ENCODE data around the gene KCMF1.
A peak's percentile ranks its signal among the peaks of the same experiment; 100 is the strongest.

KCMF1 gene

GRCh38 chr2:84931384-84931821 lies 39.6 kb upstream of the KCMF1 start:
- no peak for DNase-seq (ENCODE audit: low read depth)
- H3K4me3 ChIP-seq (ENCODE audit: low read length), result no peak overlapping the region
- TF ChIP-seq CTCF (IDR thresholded peaks at IDR 0.05; ENCODE audit: insufficient read depth, low read depth, low read length, missing control alignments), result no peak

- no peak for TF ChIP-seq CTCF (IDR thresholded peaks at IDR 0.05; ENCODE audit: insufficient read depth, low read depth, low read length, missing control alignments)
- no peak for DNase-seq (ENCODE audit: low read depth)
- no peak overlapping the region for H3K4me3 ChIP-seq (ENCODE audit: low read length)
Measured at GRCh38 chr2:84938194-84938879, 32.6 kb upstream of the KCMF1 start.

- no peak overlapping the region for H3K4me3 ChIP-seq (ENCODE audit: low read length)
- peak; percentile 39 for DNase-seq (ENCODE audit: low read depth)
Measured at GRCh38 chr2:84939426-84940087, 31.4 kb upstream of the KCMF1 start.

GRCh38 chr2:84940088-84940470 lies 30.9 kb upstream of the KCMF1 start:
- TF ChIP-seq CTCF (IDR thresholded peaks at IDR 0.05; ENCODE audit: insufficient read depth, low read depth, low read length, missing control alignments), result no peak
- DNase-seq (ENCODE audit: low read depth), result no peak
- no peak overlapping the region for H3K4me3 ChIP-seq (ENCODE audit: low read length)

More at GRCh38 chr2:84939426-84940087, 31.4 kb upstream of the KCMF1 start:
- no peak for TF ChIP-seq CTCF (IDR thresholded peaks at IDR 0.05; ENCODE audit: insufficient read depth, low read depth, low read length, missing control alignments)

GRCh38 chr2:84940831-84941412 lies 30.0 kb upstream of the KCMF1 start:
- TF ChIP-seq CTCF (IDR thresholded peaks at IDR 0.05; ENCODE audit: insufficient read depth, low read depth, low read length, missing control alignments), result no peak
- no peak for DNase-seq (ENCODE audit: low read depth)

GRCh38 chr2:84942166-84942565 lies 28.8 kb upstream of the KCMF1 start:
- TF ChIP-seq CTCF (IDR thresholded peaks at IDR 0.05; ENCODE audit: insufficient read depth, low read depth, low read length, missing control alignments), result no peak
- no peak for DNase-seq (ENCODE audit: low read depth)

More at GRCh38 chr2:84940831-84941412, 30.0 kb upstream of the KCMF1 start:
- no peak overlapping the region for H3K4me3 ChIP-seq (ENCODE audit: low read length)

More at GRCh38 chr2:84942166-84942565, 28.8 kb upstream of the KCMF1 start:
- no peak overlapping the region for H3K4me3 ChIP-seq (ENCODE audit: low read length)
